Thyroid gland (tissue), 4 donors: Measurements from ENCODE around the gene FGGY. TPM values are rescaled to one million over a fixed set of nuclear protein-coding genes. Genes with fewer than 3 reads are reported as not detected.

Source experiments
- DNase-seq, 2 donors: peaks; one replicate each; pipeline ENCODE4 v3.0.0-alpha.2; 2019
- H3K27ac ChIP-seq, 3 donors: fragments of 200-600 bp; sonication (generic); 1 replicate in 2 of 3; 2 replicates in 1 of 3; pipeline ENCODE4 v1.5.1; 2016 to 2019; ENCODE audit warnings: mild to moderate bottlenecking in 1 of 3, moderate library complexity in 1 of 3
- H3K27me3 ChIP-seq: fragments of 200-600 bp; sonication (generic); one replicate; pipeline ENCODE4 v1.5.1; 2019
- H3K36me3 ChIP-seq, 2 donors: fragments of 200-600 bp; sonication (generic); one replicate each; pipeline ENCODE4 v1.5.1; 2016 to 2019
- H3K4me1 ChIP-seq, 2 donors: fragments of 200-600 bp; sonication (generic); one replicate each; pipeline ENCODE4 v1.5.1; 2017 to 2019
- H3K4me3 ChIP-seq, 3 donors: fragments of 200-600 bp; sonication (generic); replicated peaks in 1 of 3; 1 replicate in 2 of 3; 2 replicates in 1 of 3; pipeline ENCODE4 v1.5.1; 2016; ENCODE audit warnings: mild to moderate bottlenecking in 1 of 3
- H3K9me3 ChIP-seq: fragments of 200-600 bp; sonication (generic); one replicate; pipeline ENCODE4 v1.5.1; 2017
- POLR2A ChIP-seq, 2 donors: fragments of 450-650 bp; IDR thresholded peaks; one replicate each; pipeline ENCODE4 v1.6.1; 2017; ENCODE audit warnings: antibody characterized with exemption in 2 of 2, mild to moderate bottlenecking in 2 of 2, moderate library complexity in 1 of 2
- WGBS, 2 donors: methylation state at CpG; one replicate each; pipeline ENCODE4 v1.1.5; 2017; 5-methylcytosine and 5-hydroxymethylcytosine counted together
- intact Hi-C: fragments of 100-400 bp; cut with DNase I; formaldehyde crosslinking; loops from one replicate; pipeline ENCODE4 v1.15.1; 2023
- total RNA-seq, 4 donors: library from RNA; depleted of rRNA; stranded (reverse); fragments of >200 nt; gene quantifications; one replicate each; pipeline ENCODE4 v1.2.3, GENCODE V29; 2016
- TF ChIP-seq, protein P1 (sequence below), 6 experiments: fragments of 200-600 bp in 3 of 6; fragments of 450-650 bp in 3 of 6; sonication (generic) in 3 of 6; IDR thresholded peaks; one replicate each; pipeline ENCODE4 v1.5.1; 2016 to 2019; ENCODE audit warnings: antibody characterized with exemption in 6 of 6, mild to moderate bottlenecking in 2 of 6, inconsistent platforms in 1 of 6, moderate library complexity in 1 of 6

Gene FGGY
- total RNA-seq, 4 donors from 2014 or later: 24.6 to 46.1 (median 36.4) TPM

DNA sequence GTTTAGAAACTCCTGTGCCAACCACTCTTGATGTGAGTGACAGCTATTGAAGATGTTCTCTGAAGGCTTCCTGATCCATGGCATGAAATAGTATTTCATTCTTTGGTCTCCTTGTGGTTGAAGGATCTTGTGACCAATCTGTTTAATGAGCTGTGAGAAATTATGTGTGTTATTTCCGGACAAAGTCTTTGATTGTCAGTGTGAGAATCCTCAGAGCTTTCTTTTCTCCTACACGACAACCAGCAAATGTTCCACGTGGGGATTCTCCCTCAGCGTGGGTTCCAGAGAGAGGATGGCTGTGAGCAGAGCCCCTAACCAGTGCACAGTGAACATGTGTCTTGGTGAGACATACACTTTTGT lies 472.8 kb downstream of the FGGY start:
- Histone ChIP-seq H3K27ac (no peak overlapping the region), H3K9me3 (no peaks in the 10 kb centered on the region), H3K36me3 (no peaks in the 10 kb centered on the region), H3K4me3 (no peak overlapping the region), H3K27me3 (no peaks in the 10 kb centered on the region), H3K4me1 (no peaks in the 10 kb centered on the region)
- no peak for TF ChIP-seq POLR2A (IDR thresholded peaks at IDR 0.05)
- TF ChIP-seq, protein P1, sequence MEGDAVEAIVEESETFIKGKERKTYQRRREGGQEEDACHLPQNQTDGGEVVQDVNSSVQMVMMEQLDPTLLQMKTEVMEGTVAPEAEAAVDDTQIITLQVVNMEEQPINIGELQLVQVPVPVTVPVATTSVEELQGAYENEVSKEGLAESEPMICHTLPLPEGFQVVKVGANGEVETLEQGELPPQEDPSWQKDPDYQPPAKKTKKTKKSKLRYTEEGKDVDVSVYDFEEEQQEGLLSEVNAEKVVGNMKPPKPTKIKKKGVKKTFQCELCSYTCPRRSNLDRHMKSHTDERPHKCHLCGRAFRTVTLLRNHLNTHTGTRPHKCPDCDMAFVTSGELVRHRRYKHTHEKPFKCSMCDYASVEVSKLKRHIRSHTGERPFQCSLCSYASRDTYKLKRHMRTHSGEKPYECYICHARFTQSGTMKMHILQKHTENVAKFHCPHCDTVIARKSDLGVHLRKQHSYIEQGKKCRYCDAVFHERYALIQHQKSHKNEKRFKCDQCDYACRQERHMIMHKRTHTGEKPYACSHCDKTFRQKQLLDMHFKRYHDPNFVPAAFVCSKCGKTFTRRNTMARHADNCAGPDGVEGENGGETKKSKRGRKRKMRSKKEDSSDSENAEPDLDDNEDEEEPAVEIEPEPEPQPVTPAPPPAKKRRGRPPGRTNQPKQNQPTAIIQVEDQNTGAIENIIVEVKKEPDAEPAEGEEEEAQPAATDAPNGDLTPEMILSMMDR (IDR thresholded peaks at IDR 0.05): no peak
- no peak for DNase-seq
- WGBS, 2 donors: 91% methylated on average over 4 of the region's 4 CpGs
- intact Hi-C loops: no loop called here

DNA sequence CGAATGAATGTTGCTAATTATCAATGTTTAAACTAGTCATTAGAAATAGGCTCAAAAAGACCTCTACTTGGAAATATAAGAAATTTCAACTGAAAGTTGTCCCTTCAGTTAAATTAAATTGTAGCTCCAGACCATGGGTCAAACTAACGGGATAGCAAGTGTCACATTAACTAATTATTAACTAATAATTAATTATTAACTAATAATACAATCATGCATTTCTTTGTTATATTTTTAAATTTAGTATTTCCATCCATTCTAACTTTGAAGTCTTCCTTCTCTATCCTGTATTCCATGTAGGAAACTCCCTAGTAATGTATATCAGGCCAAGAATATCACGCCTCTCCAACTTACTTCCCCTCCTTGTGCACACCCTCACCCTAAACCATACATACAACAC lies 474.5 kb downstream of the FGGY start:
- TF ChIP-seq POLR2A (IDR thresholded peaks at IDR 0.05): no peak
- TF ChIP-seq, protein P1 (IDR thresholded peaks at IDR 0.05): no peak
- Histone ChIP-seq H3K4me3 (no peak overlapping the region), H3K9me3 (no peaks in the 10 kb centered on the region), H3K4me1 (no peaks in the 10 kb centered on the region), H3K27ac (no peak overlapping the region), H3K36me3 (no peaks in the 10 kb centered on the region), H3K27me3 (no peaks in the 10 kb centered on the region)
- no peak for DNase-seq
- 96 to 97% methylated on average over 3 of the region's 3 CpGs for WGBS, 2 donors
- intact Hi-C loops: no loop called here

DNA sequence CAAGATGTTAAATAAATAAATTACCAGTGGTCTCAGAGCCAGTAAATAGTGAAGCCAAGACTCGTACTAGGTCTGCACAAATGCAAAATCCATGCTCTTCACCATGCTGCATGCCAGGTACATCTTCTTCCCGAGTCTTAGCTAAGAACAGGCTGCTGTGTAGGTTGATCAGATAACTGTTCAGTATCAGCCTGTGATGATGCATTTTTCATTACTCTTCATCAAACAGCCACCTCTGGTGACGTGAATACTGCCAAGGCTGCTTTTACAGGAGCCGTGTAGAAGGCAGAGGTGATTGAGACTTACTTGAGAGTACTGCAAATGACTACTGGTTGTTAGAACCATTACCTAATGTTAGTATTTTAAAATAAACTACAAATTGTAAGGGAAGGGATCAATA lies 478.6 kb downstream of the FGGY start:
- H3K4me3 ChIP-seq: no peak overlapping the region
- no peak for DNase-seq

DNA sequence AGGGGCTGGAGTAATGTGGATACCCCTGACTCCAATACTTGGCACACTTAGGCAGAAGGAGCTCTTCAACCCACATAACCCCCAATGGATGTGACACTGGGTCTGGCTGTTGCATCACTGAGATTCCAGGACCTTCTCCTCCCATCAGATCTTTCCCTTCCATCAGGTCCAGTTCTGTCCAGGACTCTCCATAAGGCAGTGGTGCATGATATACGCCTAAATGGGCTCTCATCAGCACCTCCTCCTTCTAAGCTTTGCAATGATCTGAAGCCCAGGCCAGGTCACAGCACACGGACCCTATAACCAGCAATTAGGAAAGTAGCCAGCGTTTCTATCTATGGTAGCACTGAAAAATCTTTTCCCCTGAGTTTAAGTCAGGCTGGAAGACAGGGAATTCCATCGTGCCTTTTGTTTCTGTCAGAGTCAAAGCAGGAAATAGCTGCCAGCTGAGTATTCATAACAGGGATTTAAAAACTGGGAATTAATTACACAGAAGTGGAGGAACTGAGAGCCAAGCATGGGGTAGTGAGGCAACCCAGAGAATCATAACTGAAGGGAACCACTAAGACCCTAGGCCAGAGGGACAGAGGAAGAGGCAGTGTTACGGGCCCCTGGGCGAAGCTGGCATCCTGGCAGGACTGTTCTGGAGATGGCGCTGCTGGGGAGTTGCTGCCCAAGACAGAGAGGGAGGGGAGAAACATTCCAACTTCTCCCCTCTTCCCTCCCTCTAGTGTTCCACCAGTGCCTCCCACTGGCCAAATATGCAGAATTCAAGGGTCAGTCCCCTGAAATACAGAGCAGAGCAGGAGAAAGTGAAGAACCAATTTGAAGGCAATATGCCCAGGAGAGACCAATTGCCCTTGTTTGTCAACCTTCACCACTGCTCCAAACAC lies 480.3 kb downstream of the FGGY start:
- TF ChIP-seq POLR2A (IDR thresholded peaks at IDR 0.05): no peak
- TF ChIP-seq, protein P1 (IDR thresholded peaks at IDR 0.05): no peak
- no peaks in the 10 kb centered on the region for H3K9me3 ChIP-seq
- 66 to 69% methylated on average over 7 of the region's 7 CpGs for WGBS, 2 donors
- H3K27ac ChIP-seq: no peak overlapping the region
- intact Hi-C loops: no loop called here
- no peak for DNase-seq
- H3K4me1 ChIP-seq: no peaks in the 10 kb centered on the region
- no peak overlapping the region for H3K4me3 ChIP-seq
- H3K27me3 ChIP-seq: no peaks in the 10 kb centered on the region
- no peaks in the 10 kb centered on the region for H3K36me3 ChIP-seq

More for the DNA sequence above, 478.6 kb downstream of the FGGY start:
- no peak for TF ChIP-seq POLR2A (IDR thresholded peaks at IDR 0.05)
- no peaks in the 10 kb centered on the region for H3K4me1 ChIP-seq
- no peak overlapping the region for H3K27ac ChIP-seq
- no peaks in the 10 kb centered on the region for H3K27me3 ChIP-seq
- H3K9me3 ChIP-seq: no peaks in the 10 kb centered on the region
- intact Hi-C loops: no loop called here
- 92 to 93% methylated on average over 4 of the region's 4 CpGs for WGBS, 2 donors
- no peaks in the 10 kb centered on the region for H3K36me3 ChIP-seq

DNA sequence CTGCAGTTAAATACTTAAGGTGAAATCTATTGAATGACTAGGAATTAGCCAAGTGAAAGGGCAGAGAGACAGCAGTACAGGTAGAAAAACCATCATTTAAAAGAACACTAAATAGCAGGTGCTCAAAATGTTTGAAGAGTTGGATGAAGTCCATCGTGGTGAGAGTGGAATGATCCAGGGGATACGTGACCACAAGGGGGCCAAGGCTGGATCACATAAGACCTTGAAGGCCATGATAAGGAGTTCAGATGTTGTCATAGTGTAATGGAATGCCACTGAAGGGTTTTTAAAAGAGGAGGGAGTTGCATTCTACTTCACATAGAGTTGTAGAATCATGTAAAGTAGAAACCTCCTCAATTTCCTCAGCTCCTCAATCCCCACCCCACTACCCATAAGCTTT lies 483.1 kb downstream of the FGGY start:
- Histone ChIP-seq H3K4me1 (no peaks in the 10 kb centered on the region), H3K27ac (no peak overlapping the region), H3K27me3 (no peaks in the 10 kb centered on the region), H3K36me3 (no peaks in the 10 kb centered on the region), H3K4me3 (no peak overlapping the region), H3K9me3 (no peaks in the 10 kb centered on the region)
- no peak for TF ChIP-seq POLR2A (IDR thresholded peaks at IDR 0.05)
- TF ChIP-seq, protein P1 (IDR thresholded peaks at IDR 0.05): peak in 2 of 6 experiments; percentile 12 to 23
- DNase-seq: peak; percentile 14 to 37
- WGBS, 2 donors: 43 to 49% methylated on average over 2 of the region's 2 CpGs
- intact Hi-C loops: no loop called here
